Natural killer cell (primary cell): ENCODE measurements around the gene ANKRD10. TPM values are rescaled to one million over a fixed set of nuclear protein-coding genes. Genes with fewer than 3 reads are reported as not detected.

Experiments used
- ATAC-seq, 3 donors: fragments of 150-1000 bp in 2 of 3; fragments of 200-7000 bp in 1 of 3; cut with Tn5 transposase; 1 replicate in 1 of 3; 2 replicates in 2 of 3; pipeline ENCODE4 v1.10.0; 2021; ENCODE audit warnings: mild to moderate bottlenecking in 2 of 3, moderate library complexity in 2 of 3
- DNase-seq, 2 donors: peaks; one replicate each; pipeline versions ENCODE4 v3.0.0 to v3.0.0-alpha.2; 2013 to 2021; ENCODE audit warnings: mixed read lengths in 1 of 2
- H3K27ac ChIP-seq: one replicate; pipeline ENCODE4 v1.5.1; 2013; ENCODE audit warnings: mild to moderate bottlenecking, low read length
- H3K27me3 ChIP-seq: one replicate; pipeline ENCODE4 v1.6.1; 2013; ENCODE audit warnings: low read length; ENCODE audit not compliant: control insufficient read depth, insufficient read depth
- H3K36me3 ChIP-seq: one replicate; pipeline ENCODE4 v1.6.1; 2013; ENCODE audit warnings: low read length; ENCODE audit not compliant: control insufficient read depth, insufficient read depth
- H3K4me1 ChIP-seq: one replicate; pipeline ENCODE4 v1.6.1; 2013; ENCODE audit warnings: low read length; ENCODE audit not compliant: control insufficient read depth, insufficient read depth
- H3K4me3 ChIP-seq: one replicate; pipeline ENCODE4 v1.5.1; 2013; ENCODE audit warnings: low read length
- H3K9me3 ChIP-seq: one replicate; pipeline ENCODE4 v1.6.1; 2013; ENCODE audit warnings: low read length; ENCODE audit not compliant: control insufficient read depth, insufficient read depth
- H3K27ac Mint-ChIP-seq, 2 donors: one replicate each; pipeline ENCODE4 v1.8.0; 2022; ENCODE audit warnings: mild to moderate bottlenecking in 2 of 2, mixed read lengths in 2 of 2, moderate library complexity in 1 of 2
- H3K27me3 Mint-ChIP-seq, 2 donors: one replicate each; pipeline ENCODE4 v1.8.0; 2022; ENCODE audit warnings: low read depth in 2 of 2, mixed read lengths in 2 of 2
- H3K36me3 Mint-ChIP-seq: one replicate; pipeline ENCODE4 v1.8.0; 2022; ENCODE audit warnings: mixed read lengths
- H3K4me1 Mint-ChIP-seq, 2 donors: one replicate each; pipeline ENCODE4 v1.8.0; 2022; ENCODE audit warnings: mixed read lengths in 2 of 2
- H3K4me3 Mint-ChIP-seq: one replicate; pipeline ENCODE4 v1.8.0; 2022; ENCODE audit warnings: mild to moderate bottlenecking, moderate library complexity, mixed read lengths
- H3K9me3 Mint-ChIP-seq, 2 donors: one replicate each; pipeline ENCODE4 v1.8.0; 2022; ENCODE audit warnings: mixed read lengths in 2 of 2
- CTCF ChIP-seq: fragments of 200-600 bp; IDR thresholded peaks from one replicate; pipeline ENCODE4 v1.8.0; 2022; ENCODE audit warnings: antibody characterized with exemption
- WGBS: methylation state at CpG from one replicate; pipeline ENCODE4 v1.1.7; 2013; ENCODE audit warnings: missing lambda C conversion rate; ENCODE audit not compliant: insufficient coverage; 5-methylcytosine and 5-hydroxymethylcytosine counted together
- intact Hi-C: fragments of 100-400 bp; cut with micrococcal nuclease; formaldehyde crosslinking; loops from one replicate; pipeline ENCODE4 v1.14.2; 2022
- total RNA-seq, 4 donors: library from RNA; stranded (reverse); fragments of 120-200 nt in 1 of 4; gene quantifications; one replicate each; pipeline versions ENCODE4 v1.2.3 to v1.2.4, GENCODE V29; 2013 to 2022

ANKRD10 gene
- total RNA-seq, 3 donors from 2014 or later (not counting 1 experiment from before 2014, with no cell fraction given): 173 to 221 (median 185) TPM

GRCh38 chr13:110867380-110867779 is 47.5 kb downstream of the ANKRD10 start:
- no peak overlapping the region for H3K27ac Mint-ChIP-seq
- peaks cover 36 to 50% of the 10 kb centered on the region in 2 donors for H3K27me3 Mint-ChIP-seq
- no peaks in the 10 kb centered on the region for H3K9me3 Mint-ChIP-seq
- H3K4me1 Mint-ChIP-seq: peaks cover 5 to 24% of the 10 kb centered on the region in 2 donors
- DNase-seq (no peak), ATAC-seq (no peak)
- Histone ChIP-seq H3K4me3 (no peak overlapping the region), H3K4me1 (peaks cover 14% of the 10 kb centered on the region), H3K27ac (no peak overlapping the region), H3K9me3 (no peaks in the 10 kb centered on the region), H3K36me3 (no peaks in the 10 kb centered on the region), H3K27me3 (peaks cover 17% of the 10 kb centered on the region)
- H3K36me3 Mint-ChIP-seq: no peaks in the 10 kb centered on the region
- WGBS: 85% methylated on average over 6 of the region's 6 CpGs
- no peak overlapping the region for H3K4me3 Mint-ChIP-seq
- intact Hi-C loops: no loop called here
- no peak for TF ChIP-seq CTCF

- no peak for TF ChIP-seq CTCF
- H3K9me3 Mint-ChIP-seq: no peaks in the 10 kb centered on the region
- Histone ChIP-seq H3K4me3 (no peak overlapping the region), H3K9me3 (no peaks in the 10 kb centered on the region), H3K4me1 (peaks cover 14% of the 10 kb centered on the region), H3K36me3 (no peaks in the 10 kb centered on the region), H3K27me3 (peaks cover 17% of the 10 kb centered on the region), H3K27ac (no peak overlapping the region)
- WGBS: 84% methylated on average over 11 of the region's 11 CpGs
- intact Hi-C loops: no loop called here
- no peak for ATAC-seq
- no peak for DNase-seq
- H3K27ac Mint-ChIP-seq: no peak overlapping the region
- H3K36me3 Mint-ChIP-seq: no peaks in the 10 kb centered on the region
- peaks cover 36 to 50% of the 10 kb centered on the region in 2 donors for H3K27me3 Mint-ChIP-seq
- no peak overlapping the region for H3K4me3 Mint-ChIP-seq
- peaks cover 5 to 24% of the 10 kb centered on the region in 2 donors for H3K4me1 Mint-ChIP-seq
Measured at GRCh38 chr13:110866491-110867170, 48.2 kb downstream of the ANKRD10 start.

DNA sequence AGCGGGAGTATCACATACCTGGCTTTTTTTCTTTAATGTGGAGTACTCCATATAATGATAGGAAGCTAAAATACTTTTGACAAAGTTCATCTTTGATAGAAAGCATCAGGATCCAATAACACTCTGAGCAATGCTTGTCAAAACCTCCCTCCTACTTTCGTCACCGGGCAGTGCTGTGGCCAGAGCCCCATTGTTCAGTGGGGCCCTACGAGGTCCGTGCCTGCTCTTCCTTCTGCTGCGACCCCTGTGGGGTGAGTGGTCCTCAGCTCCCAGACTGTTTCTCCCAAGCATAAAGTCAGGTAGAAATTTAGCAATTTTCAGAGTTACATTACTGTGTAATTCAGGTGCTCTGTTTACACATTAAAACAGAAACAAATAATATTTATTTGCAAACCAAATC is 51.2 kb downstream of the ANKRD10 start:
- H3K27me3 Mint-ChIP-seq: peaks cover 23 to 41% of the 10 kb centered on the region in 2 donors
- H3K27ac ChIP-seq: no peak overlapping the region
- peaks cover 0 to 4% of the 10 kb centered on the region in 2 donors for H3K4me1 Mint-ChIP-seq
- intact Hi-C loops: no loop called here
- H3K9me3 ChIP-seq: no peaks in the 10 kb centered on the region
- DNase-seq (no peak), ATAC-seq (no peak)
- WGBS: 93% methylated on average over 6 of the region's 6 CpGs
- TF ChIP-seq CTCF: no peak
- H3K27me3 ChIP-seq: peaks cover 5% of the 10 kb centered on the region
- H3K36me3 Mint-ChIP-seq: no peaks in the 10 kb centered on the region
- no peaks in the 10 kb centered on the region for H3K9me3 Mint-ChIP-seq
- no peak overlapping the region for H3K27ac Mint-ChIP-seq
- H3K4me3 Mint-ChIP-seq: no peak overlapping the region
- H3K36me3 ChIP-seq: no peaks in the 10 kb centered on the region
- no peak overlapping the region for H3K4me3 ChIP-seq
- no peaks in the 10 kb centered on the region for H3K4me1 ChIP-seq

DNA sequence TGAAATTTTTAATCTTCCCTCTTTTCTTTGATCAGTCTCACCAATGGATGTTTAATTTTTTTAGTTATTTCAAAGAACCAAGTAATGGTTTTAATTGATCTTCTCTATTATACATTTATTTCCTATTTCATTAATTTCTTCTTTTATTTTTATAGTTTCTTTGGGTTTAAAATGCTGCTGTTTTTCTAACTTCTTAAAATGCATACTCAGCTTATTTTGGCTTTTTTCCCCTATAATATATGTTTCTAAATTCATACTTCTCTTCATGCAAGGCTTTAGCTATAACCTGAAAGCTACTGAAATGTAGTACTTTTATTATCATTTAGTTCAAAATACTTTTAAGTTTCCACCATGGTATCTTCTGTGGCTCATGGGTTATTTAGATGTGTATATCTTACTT is 53.9 kb downstream of the ANKRD10 start:
- H3K27me3 ChIP-seq: no peaks in the 10 kb centered on the region
- H3K27me3 Mint-ChIP-seq: peaks cover 9 to 27% of the 10 kb centered on the region in 2 donors
- H3K4me1 ChIP-seq: peaks cover 15% of the 10 kb centered on the region
- no peaks in the 10 kb centered on the region for H3K36me3 Mint-ChIP-seq
- intact Hi-C loops: no loop called here
- H3K36me3 ChIP-seq: no peaks in the 10 kb centered on the region
- H3K27ac ChIP-seq: no peak overlapping the region
- no peak for TF ChIP-seq CTCF
- H3K27ac Mint-ChIP-seq: no peak overlapping the region
- peaks cover 4% of the 10 kb centered on the region for H3K9me3 ChIP-seq
- H3K4me3 ChIP-seq: no peak overlapping the region
- peaks cover 0 to 6% of the 10 kb centered on the region in 2 donors for H3K9me3 Mint-ChIP-seq
- peaks cover 23 to 24% of the 10 kb centered on the region in 2 donors for H3K4me1 Mint-ChIP-seq
- no peak overlapping the region for H3K4me3 Mint-ChIP-seq
- no peak for DNase-seq
- no peak for ATAC-seq
